ENCODE results near the gene L3MBTL4. TPM values are rescaled to one million over a fixed set of nuclear protein-coding genes. Genes with fewer than 3 reads are reported as not detected.
A peak's percentile ranks its signal among the peaks of the same experiment; 100 is the strongest.

The L3MBTL4 gene
- total and polyA plus RNA-seq, 10 of the 15 experiments (the other 5 are each of a cell fraction or from before 2014, with no cell fraction given) = 1.3 to 8.7 (median 3.8) TPM

- ATAC-seq (no peak), DNase-seq (ENCODE audit: low read depth, low spot score) (no peak), FAIRE-seq (peak; percentile 23)
- 51% methylated on average over 10 of the region's 10 CpGs for WGBS (ENCODE audit: insufficient coverage, insufficient replicate concordance, low lambda C conversion rate, missing lambda C conversion rate)
- H3K27me3 ChIP-seq (replicated peaks in 1 of 2; ENCODE audit: control insufficient read depth in 2 of 2, insufficient read depth in 2 of 2, low read length in 1 of 2) = no peaks in the 10 kb centered on the region
- no peaks in the 10 kb centered on the region for H4K20me1 ChIP-seq (ENCODE audit: control insufficient read depth, insufficient read depth)
- no peaks in the 10 kb centered on the region for H3K4me1 ChIP-seq (ENCODE audit: control insufficient read depth, insufficient read depth, low read length)
- in situ Hi-C loops (cut with MboI) = no loop called here
- H3K9ac ChIP-seq (ENCODE audit: control insufficient read depth, insufficient read depth, low read length) = no peak overlapping the region
- no peaks in the 10 kb centered on the region for H3K36me3 ChIP-seq (ENCODE audit: control insufficient read depth in 2 of 2, insufficient read depth in 2 of 2, low read length in 1 of 2)
- ChIA-PET CTCF (no interaction called here), RAD21 (ENCODE audit: unreplicated experiment) (no interaction called here), SMC1A (ENCODE audit: uncharacterized antibody, unreplicated experiment) (interaction anchor here (1.0 kb wide), 1 partner anchor 48 kb away, joined by 4 read pairs; no protein-coding TSS in a partner anchor), POLR2A (no interaction called here)
- intact Hi-C loops (cut with micrococcal nuclease; ENCODE audit: unreplicated experiment) = no loop called here
- TF ChIP-seq CTCF (IDR thresholded peaks at IDR 0.05 in 2 of 3, conservative IDR thresholded peaks at IDR 0.05 in 1 of 3; ENCODE audit: control insufficient read depth in 2 of 3, extremely low read depth in 1 of 3, insufficient read depth in 1 of 3, low read depth in 3 of 3, low read length in 3 of 3) = peak in 1 of 3 experiments; percentile 4; a peak in 1 of 6 replicates
- TF ChIP-seq RAD21 (IDR thresholded peaks at IDR 0.05; ENCODE audit: insufficient read depth, low read depth, low read length) = peak; percentile 42
- TF ChIP-seq MEF2A (IDR thresholded peaks at IDR 0.05; ENCODE audit: insufficient read depth, low read depth, low read length) = no peak
- peak; percentile 15; the same call in 1 of the 2 replicates for TF ChIP-seq RUNX3 (IDR thresholded peaks at IDR 0.05; ENCODE audit: low read length)
- BruUV-seq (replicated peaks) = no TSS peak
- no peak overlapping the region for H3K4me2 ChIP-seq (ENCODE audit: control insufficient read depth, insufficient read depth)
- no peaks in the 10 kb centered on the region for H3K79me2 ChIP-seq (ENCODE audit: control insufficient read depth, insufficient read depth, low read length)
- H3K9me3 ChIP-seq (replicated peaks; ENCODE audit: control insufficient read depth, insufficient read depth, low read length) = no peaks in the 10 kb centered on the region; the same call in 2 of the 3 replicates
- no peak overlapping the region for H3K4me3 ChIP-seq
- H3K27ac ChIP-seq (ENCODE audit: control insufficient read depth, insufficient read depth) = no peak overlapping the region
- no peak overlapping the region for H2AFZ ChIP-seq (ENCODE audit: control insufficient read depth, low read depth, low read length)
These were observed 99.0 kb downstream of the L3MBTL4 start for GRCh38 chr18:6315517-6316331.
